ENCODE data around the gene OR2Z1.

The OR2Z1 gene, protein sequence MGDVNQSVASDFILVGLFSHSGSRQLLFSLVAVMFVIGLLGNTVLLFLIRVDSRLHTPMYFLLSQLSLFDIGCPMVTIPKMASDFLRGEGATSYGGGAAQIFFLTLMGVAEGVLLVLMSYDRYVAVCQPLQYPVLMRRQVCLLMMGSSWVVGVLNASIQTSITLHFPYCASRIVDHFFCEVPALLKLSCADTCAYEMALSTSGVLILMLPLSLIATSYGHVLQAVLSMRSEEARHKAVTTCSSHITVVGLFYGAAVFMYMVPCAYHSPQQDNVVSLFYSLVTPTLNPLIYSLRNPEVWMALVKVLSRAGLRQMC

GRCh38 chr19:8721334-8721733 lies at the start of gene OR2Z1:
Gene OR2Z1 (plus strand): TSS chr19:8721634. CDS start chr19:8731029, 9,395 bp downstream.
- DNase-seq, result no peak

DNA sequence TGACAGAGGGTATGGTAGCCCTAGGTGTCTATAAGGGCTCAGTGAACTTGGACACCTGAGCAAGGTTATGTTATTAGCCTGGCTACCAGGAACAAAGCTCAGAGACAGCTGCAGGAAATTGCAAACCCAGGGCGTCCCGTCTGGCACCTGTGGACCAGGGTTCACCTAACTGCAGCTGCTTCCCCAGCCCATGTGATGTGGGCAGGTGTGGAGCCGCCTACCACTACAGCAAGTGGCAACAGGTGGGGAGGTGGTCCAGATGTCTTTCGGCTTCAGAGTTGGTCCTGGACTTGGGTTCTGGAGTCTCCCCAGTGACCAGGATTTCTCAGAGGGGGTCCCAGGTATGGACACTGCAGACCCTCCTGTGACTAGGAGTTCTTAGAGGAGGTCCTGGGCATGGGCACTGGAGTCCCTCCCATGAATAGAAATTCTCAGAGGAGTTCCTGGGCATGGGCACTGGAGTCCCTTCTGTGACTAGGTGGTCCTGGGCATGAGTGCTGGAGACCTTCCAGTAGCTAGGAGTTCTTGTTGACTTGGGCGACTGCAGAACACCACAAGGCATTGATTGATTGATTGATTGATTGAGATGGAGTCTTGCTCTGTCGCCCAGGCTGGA lies 48.0 kb upstream of the OR2Z1 start:
- no peak for DNase-seq

GRCh38 chr19:8675066-8675465 lies 46.4 kb upstream of the OR2Z1 start:
- no peak for DNase-seq

DNA sequence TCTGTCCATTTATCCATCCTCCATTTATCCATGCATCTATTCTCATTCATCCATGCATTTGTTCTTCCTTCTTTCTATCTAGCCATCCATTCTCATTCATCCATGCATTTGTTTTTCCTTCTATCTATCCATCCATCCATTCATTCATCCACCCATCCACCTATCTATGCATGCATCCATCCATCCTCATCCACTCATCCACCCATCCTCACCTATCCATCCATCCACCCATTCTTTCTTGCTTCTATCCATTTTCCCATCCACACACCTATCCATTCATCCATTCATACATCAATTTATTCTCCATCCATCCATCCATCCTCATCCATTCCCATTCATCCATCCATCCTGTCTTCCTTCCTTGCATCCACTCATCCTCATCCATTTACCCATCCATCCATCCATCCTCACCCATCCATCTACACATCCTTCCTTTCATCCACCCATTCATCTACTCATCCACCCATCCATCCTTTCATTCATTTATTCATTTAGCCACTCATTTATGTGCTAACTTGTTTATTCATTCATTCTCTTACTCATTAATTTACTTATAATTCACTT lies 43.1 kb upstream of the OR2Z1 start:
- no peak for DNase-seq

- no peak for DNase-seq
These were observed 40.6 kb upstream of the OR2Z1 start for GRCh38 chr19:8680676-8681344.

GRCh38 chr19:8681345-8682029 lies 39.9 kb upstream of the OR2Z1 start:
- no peak for DNase-seq

DNA sequence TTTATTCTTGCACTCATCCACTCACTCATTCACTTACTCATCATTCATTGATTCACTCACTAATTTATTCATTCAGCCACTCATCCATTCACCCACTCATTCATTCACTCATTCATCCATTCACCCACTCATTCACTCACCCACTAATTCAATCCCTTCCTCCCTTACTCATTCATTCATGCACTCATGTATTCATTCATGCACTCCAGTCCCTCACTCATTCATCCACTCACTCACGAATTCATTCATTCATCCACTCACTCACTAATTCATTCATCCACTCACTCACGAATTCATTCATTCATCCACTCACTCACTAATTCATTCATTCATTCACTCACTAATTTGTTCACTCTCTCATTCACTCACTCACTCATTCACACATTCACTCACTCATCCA lies 39.0 kb upstream of the OR2Z1 start:
- DNase-seq, result no peak

- no peak for DNase-seq
These were observed 38.5 kb upstream of the OR2Z1 start for GRCh38 chr19:8682931-8683330.

DNA sequence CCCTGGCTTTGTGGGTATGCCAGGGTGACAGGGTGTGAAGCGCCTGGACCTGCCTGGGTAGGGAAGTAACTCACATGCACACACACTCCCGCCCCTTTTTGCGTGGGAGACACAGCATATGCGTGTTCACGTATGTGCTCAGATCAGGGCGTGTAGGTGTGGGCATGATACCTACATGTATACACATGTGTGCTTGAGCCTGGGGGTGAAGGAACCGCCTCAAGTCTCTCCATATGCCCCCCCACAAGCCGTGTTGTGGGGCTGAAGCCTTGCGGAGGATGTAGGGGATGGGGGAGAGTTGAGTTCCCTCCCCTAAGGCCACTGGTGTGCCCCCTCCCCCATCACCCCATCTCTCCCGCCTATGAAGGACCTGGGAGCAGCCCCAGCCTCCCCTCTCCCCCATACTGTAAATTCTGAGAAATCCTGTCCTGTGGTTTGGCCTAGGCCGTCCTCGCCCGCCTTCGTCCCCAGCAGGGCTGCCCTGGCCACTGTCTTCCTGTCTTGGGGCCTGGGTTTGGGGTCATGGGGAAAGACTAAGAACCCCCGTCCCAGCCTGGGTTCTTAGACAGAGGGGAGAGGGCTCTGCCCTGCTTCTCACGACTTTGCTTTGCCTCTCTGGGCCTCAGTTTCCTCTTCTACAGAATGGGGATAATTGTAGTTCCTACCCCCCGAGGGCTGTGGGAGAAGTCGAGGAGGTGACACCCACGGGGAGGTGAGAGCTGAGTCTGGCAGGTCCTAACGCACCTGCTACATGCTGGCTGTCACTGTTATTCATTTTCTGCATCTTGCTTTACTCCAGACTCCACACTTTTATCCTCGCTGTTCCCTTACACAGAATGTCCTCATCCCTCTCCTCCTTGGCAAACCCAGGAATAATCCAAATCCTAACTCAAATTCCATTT lies 37.2 kb upstream of the OR2Z1 start:
- no peak for DNase-seq

GRCh38 chr19:8686549-8686948 lies 34.9 kb upstream of the OR2Z1 start:
- DNase-seq, result no peak

DNA sequence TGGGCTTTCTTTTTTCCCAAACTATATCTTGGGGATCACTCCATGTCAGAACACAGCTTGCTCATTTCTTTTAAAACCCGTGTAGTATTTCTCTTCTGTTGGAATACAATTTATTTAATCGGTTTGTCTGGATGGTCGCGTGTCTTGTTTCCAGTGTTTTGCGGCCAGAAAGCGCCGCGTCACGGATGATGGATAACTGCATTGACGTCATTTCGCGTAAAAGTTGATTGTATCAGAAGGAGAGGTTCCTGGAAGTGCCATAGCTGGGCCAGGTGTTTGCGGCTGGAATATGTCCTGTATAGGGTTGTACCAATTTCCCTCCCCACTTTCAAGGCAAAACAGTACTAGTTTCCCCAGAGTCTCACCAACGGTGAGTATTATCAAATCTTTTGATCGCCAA lies 32.5 kb upstream of the OR2Z1 start:
- no peak for DNase-seq

- no peak for DNase-seq
These were observed 30.5 kb upstream of the OR2Z1 start for GRCh38 chr19:8690753-8691539.

GRCh38 chr19:8695501-8695900 lies 25.9 kb upstream of the OR2Z1 start:
- DNase-seq, result no peak

DNA sequence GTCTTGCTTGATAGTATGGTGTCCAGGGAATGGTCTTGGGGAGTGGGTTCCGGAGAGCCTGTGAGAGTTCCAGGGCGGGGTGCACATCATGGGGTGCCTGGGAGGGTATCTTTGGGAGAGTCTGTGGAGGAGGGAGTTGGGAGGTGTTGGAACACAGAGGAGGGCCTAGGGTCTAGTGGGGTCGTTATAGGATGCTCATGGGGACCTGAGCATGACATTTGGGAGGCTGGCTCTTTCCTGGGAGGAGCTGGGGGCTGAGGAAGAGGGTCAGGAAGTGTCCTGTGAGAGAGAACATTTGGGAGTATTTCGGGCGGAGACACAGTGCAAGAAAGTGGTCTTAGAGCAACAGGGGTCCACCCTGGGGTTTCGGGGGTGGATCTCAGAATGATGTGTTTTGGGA lies 25.5 kb upstream of the OR2Z1 start:
- DNase-seq, result no peak

- no peak for DNase-seq
These were observed 24.4 kb upstream of the OR2Z1 start for GRCh38 chr19:8696993-8697392.

- no peak for DNase-seq
These were observed 23.6 kb upstream of the OR2Z1 start for GRCh38 chr19:8697671-8698432.

GRCh38 chr19:8698433-8699063 lies 22.9 kb upstream of the OR2Z1 start, which contains the start of gene ACTL9:
Gene ACTL9 (minus strand): TSS chr19:8698795. CDS start chr19:8698701, 94 bp downstream.
- DNase-seq, result no peak

- no peak for DNase-seq
These were observed 21.5 kb upstream of the OR2Z1 start for GRCh38 chr19:8699908-8700307.

- DNase-seq, result no peak
These were observed 20.5 kb upstream of the OR2Z1 start for GRCh38 chr19:8700956-8701355.

DNA sequence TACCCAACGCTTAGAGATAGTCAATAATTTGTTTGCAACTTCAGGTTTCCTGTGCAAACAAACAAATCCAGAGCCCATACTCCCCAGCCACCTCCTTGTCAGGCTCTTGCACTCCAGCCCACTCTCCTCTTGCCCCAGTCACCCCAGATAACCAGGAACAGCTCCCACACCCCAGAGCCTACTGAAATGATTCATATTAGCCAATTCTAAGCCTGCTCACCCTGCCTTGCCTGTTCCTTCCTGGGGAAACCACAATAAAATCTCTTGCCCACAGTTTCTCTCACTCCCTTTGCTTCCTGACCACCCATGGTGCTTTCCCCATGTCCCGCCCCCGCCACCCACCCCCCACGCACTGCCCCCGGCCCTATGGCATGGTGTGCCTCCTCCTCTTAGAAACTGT lies 19.1 kb upstream of the OR2Z1 start:
- no peak for DNase-seq
